Prostate gland (tissue), 2 donors: ENCODE measurements around the gene TJAP1. TPM values are rescaled to one million over a fixed set of nuclear protein-coding genes. Genes with fewer than 3 reads are reported as not detected.

Source experiments
- DNase-seq: peaks from one replicate; pipeline ENCODE4 v3.0.0-alpha.2; 2019; ENCODE audit warnings: low spot score
- H3K27ac ChIP-seq, 2 donors: fragments of 200-600 bp; sonication (generic); 2 replicates each; pipeline ENCODE4 v1.5.1; 2017 to 2019
- H3K27me3 ChIP-seq: fragments of 200-600 bp; sonication (generic); replicated peaks from 2 replicates; pipeline ENCODE4 v1.5.1; 2019; ENCODE audit not compliant: insufficient read depth
- H3K36me3 ChIP-seq, 2 donors: fragments of 200-600 bp; sonication (generic); 1 replicate in 1 of 2; 2 replicates in 1 of 2; pipeline versions ENCODE4 v1.5.1 to v1.8.1; 2017 to 2019
- H3K4me1 ChIP-seq: fragments of 200-600 bp; sonication (generic); replicated peaks from 2 replicates; pipeline ENCODE4 v1.5.1; 2019
- H3K4me3 ChIP-seq, 2 donors: fragments of 200-600 bp; sonication (generic); 2 replicates each; pipeline ENCODE4 v1.5.1; 2017 to 2019
- H3K9me3 ChIP-seq: fragments of 200-600 bp; sonication (generic); 2 replicates; pipeline ENCODE4 v1.5.1; 2017
- CTCF ChIP-seq, 4 experiments: fragments of 200-600 bp in 2 of 4; fragments of 450-650 bp in 2 of 4; sonication (generic) in 2 of 4; IDR thresholded peaks; 1 replicate in 3 of 4; 2 replicates in 1 of 4; pipeline ENCODE4 v1.5.1; 2016 to 2019; ENCODE audit warnings: antibody characterized with exemption in 4 of 4, mild to moderate bottlenecking in 2 of 4, moderate library complexity in 2 of 4
- POLR2A ChIP-seq: fragments of 450-650 bp; IDR thresholded peaks from one replicate; pipeline ENCODE4 v1.6.1; 2016; ENCODE audit warnings: antibody characterized with exemption, mild to moderate bottlenecking
- POLR2AphosphoS5 ChIP-seq: sonication (generic); formaldehyde crosslinking; IDR thresholded peaks from one replicate; pipeline ENCODE4 v1.6.1; 2017; ENCODE audit warnings: antibody characterized with exemption
- WGBS: methylation state at CpG from one replicate; pipeline ENCODE4 v1.1.5; 2018; 5-methylcytosine and 5-hydroxymethylcytosine counted together
- intact Hi-C: fragments of 100-400 bp; cut with DNase I; formaldehyde crosslinking; loops from one replicate; pipeline ENCODE4 v1.14.2; 2022
- total RNA-seq, 2 donors: library from RNA; depleted of rRNA; stranded (reverse); fragments of >200 nt; gene quantifications; one replicate each; pipeline ENCODE4 v1.1.0, GENCODE V29; 2016

Gene TJAP1
- total RNA-seq, 2 donors from 2014 or later = 29.1 to 51.6 TPM

DNA sequence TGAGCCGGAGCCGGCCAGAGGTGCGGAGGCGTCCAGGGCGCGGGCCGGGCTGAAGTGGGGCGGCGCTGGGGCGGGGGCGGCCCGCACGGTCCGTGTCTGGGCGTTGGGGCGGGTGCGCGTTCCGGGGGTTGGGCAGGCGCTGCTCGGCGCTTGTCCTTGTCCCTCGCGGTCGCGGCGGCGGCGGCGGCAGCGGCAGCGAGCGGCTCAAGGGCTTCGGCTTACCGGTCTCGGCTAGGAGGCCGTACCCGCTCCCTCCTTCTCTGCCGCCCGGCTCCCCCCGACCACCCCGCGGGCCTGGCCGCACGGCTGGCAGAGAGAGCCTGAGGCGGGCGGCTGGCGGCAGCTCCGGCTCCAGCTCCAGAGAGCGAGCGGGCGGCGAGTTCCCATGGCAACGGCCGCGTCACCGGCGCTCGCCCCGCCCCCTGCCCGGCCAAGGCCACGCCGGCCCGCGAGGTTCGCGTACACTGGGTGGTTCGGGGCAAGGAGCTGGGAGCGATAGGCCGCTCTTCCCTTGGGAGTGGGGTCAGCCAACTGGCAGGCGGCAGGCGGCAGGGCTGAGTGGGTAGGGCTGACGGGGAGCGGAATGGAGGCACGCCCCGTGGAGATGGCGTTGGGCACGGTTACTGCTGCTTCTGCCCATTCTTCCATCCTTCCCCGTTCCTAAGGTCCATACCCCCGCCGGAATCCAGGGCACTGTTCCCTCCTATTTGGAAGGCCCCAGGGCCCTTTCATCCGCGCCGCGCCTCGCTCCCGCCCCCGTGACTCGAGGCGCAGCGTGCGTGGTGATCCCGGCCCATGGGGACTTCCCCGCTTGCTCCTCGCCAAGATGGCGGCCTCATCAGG is 32.8 kb downstream of the TJAP1 start, which contains the start of gene LRRC73:
Gene LRRC73 (minus strand): TSS at position 363 of the 843 bp plus-strand sequence. CDS start 561 bp downstream, outside the sequence.
- Histone ChIP-seq H3K36me3 (peaks cover 4 to 23% of the 10 kb centered on the region in 2 donors), H3K4me1 (peaks cover 8% of the 10 kb centered on the region), H3K27me3 (no peaks in the 10 kb centered on the region), H3K27ac (peak within 1 kb of the TSS; percentile 61 to 64), H3K4me3 (peak within 1 kb of the TSS; percentile 75 to 76), H3K9me3 (no peaks in the 10 kb centered on the region)
- WGBS = 9% methylated on average over 63 of the region's 96 CpGs
- intact Hi-C loops = loop anchor here (5.0 kb wide), 1 partner anchor 123 kb away; no protein-coding TSS in a partner anchor
- TF ChIP-seq POLR2AphosphoS5 (peak; percentile 13), POLR2A (peak; percentile 66), CTCF (IDR thresholded peaks at IDR 0.05) (peak in 1 of 4 experiments; percentile 15)
- peak; percentile 81 for DNase-seq

DNA sequence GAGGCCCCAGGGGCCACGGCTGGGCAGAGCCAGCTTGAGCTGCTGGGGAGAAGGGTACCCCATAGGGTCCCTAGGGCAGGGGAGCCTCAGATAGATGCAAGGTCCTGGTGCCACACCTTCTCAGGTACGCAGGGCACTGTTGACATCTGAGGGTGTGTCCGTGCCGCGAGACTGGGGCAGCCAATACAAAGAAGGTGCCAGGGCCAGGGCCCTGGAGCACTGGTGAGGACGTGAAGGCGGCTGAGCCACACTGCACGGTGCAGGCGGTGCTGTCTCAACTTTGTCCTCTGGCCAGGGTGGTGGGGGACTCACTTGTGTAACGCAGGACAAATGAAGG is 33.4 kb downstream of the TJAP1 start:
- DNase-seq = no peak
- peak overlapping the region; percentile 75 to 76 for H3K4me3 ChIP-seq
- TF ChIP-seq POLR2AphosphoS5 (no peak), CTCF (IDR thresholded peaks at IDR 0.05) (no peak), POLR2A (no peak)
- 56% methylated on average over 10 of the region's 10 CpGs for WGBS
- no peaks in the 10 kb centered on the region for H3K27me3 ChIP-seq
- peaks cover 4 to 17% of the 10 kb centered on the region in 2 donors for H3K36me3 ChIP-seq
- intact Hi-C loops = no loop called here
- peak overlapping the region; percentile 61 to 64 for H3K27ac ChIP-seq
- no peaks in the 10 kb centered on the region for H3K9me3 ChIP-seq
- H3K4me1 ChIP-seq = peaks cover 12% of the 10 kb centered on the region

DNA sequence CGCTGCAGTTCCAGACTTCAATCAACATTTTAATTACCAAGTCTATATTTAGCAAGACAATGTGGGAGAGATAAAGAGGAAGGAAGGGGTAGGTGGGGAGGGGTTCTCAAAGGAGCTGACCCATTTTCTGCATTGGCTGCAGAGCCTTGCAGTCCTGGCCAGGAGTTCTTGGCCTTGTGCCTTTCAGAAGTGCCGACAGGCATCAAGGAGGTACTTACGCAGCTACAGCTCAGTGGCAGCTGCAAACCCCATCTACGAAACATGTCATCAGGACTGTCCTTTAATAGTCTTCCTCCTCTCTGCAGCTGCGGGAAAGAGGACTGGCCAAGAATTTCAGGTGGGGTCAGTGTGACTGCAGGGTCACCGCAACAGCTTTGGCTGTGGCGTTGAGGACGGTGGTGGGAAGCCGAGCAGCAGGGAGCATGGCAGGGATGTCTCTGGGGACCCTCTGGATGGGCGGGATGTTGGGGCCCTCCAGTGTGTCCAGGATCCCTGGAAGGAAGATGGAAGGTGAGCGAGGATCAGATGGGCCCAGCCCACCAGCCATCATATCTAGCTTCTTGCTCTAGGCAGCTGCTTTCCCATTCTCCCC is 34.5 kb downstream of the TJAP1 start:
- Histone ChIP-seq H3K4me1 (peaks cover 12% of the 10 kb centered on the region), H3K27me3 (no peaks in the 10 kb centered on the region), H3K36me3 (peaks cover 4 to 13% of the 10 kb centered on the region in 2 donors), H3K27ac (no peak overlapping the region), H3K4me3 (no peak overlapping the region), H3K9me3 (no peaks in the 10 kb centered on the region)
- DNase-seq = no peak
- TF ChIP-seq CTCF (IDR thresholded peaks at IDR 0.05) (no peak), POLR2AphosphoS5 (no peak), POLR2A (no peak)
- intact Hi-C loops = no loop called here
- WGBS = 80% methylated on average over 11 of the region's 11 CpGs

DNA sequence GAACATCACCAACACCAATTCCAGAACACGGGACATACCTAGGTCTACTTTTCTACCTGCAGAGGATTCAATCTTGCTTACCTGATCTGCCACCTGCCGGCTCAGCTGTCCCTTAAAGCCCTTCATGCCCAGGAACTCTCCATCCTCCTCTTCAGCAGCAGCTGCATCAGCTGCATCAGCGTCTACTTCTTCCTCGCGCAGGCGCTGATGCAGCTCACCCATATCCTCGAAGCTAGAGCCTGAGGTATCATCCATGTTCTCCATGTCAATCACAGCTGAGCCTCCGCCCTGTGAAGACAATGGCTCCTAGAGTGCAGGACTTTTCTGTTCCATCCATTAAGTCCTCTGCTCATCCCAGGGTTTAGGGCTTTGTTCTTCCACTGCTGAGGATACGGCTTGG is 38.4 kb downstream of the TJAP1 start:
- Histone ChIP-seq H3K9me3 (no peaks in the 10 kb centered on the region), H3K4me3 (peak overlapping the region; percentile 71 to 87), H3K36me3 (peaks cover 4 to 14% of the 10 kb centered on the region in 2 donors), H3K27ac (peak overlapping the region; percentile 87 to 89), H3K27me3 (no peaks in the 10 kb centered on the region), H3K4me1 (peaks cover 9% of the 10 kb centered on the region)
- TF ChIP-seq CTCF (IDR thresholded peaks at IDR 0.05) (no peak), POLR2AphosphoS5 (no peak), POLR2A (no peak)
- DNase-seq = no peak
- intact Hi-C loops = no loop called here
- WGBS = 59% methylated on average over 9 of the region's 9 CpGs
